Glutamatergic neuron (in vitro differentiated cells): Measurements from ENCODE around the gene LSAMP. TPM values are rescaled to one million over a fixed set of nuclear protein-coding genes. Genes with fewer than 3 reads are reported as not detected.

Experiments
- DNase-seq: peaks from one replicate; pipeline ENCODE4 v3.0.0; 2022
- H3K27ac Mint-ChIP-seq: one replicate; pipeline ENCODE4 v1.8.0; 2020; ENCODE audit warnings: mild to moderate bottlenecking, mixed read lengths, inconsistent platforms; ENCODE audit not compliant: unreplicated experiment
- H3K27me3 Mint-ChIP-seq: one replicate; pipeline ENCODE4 v1.8.0; 2020; ENCODE audit warnings: mild to moderate bottlenecking, moderate library complexity, mixed read lengths, inconsistent platforms; ENCODE audit not compliant: unreplicated experiment
- H3K36me3 Mint-ChIP-seq: one replicate; pipeline ENCODE4 v1.8.0; 2020; ENCODE audit warnings: mild to moderate bottlenecking, mixed read lengths, inconsistent platforms; ENCODE audit not compliant: unreplicated experiment
- H3K4me1 Mint-ChIP-seq: one replicate; pipeline ENCODE4 v1.8.0; 2020; ENCODE audit warnings: mild to moderate bottlenecking, low read depth, mixed read lengths, inconsistent platforms; ENCODE audit not compliant: unreplicated experiment
- H3K4me3 Mint-ChIP-seq: one replicate; pipeline ENCODE4 v1.8.0; 2020; ENCODE audit warnings: mild to moderate bottlenecking, mixed read lengths, inconsistent platforms; ENCODE audit not compliant: unreplicated experiment
- H3K9me3 Mint-ChIP-seq: one replicate; pipeline ENCODE4 v1.8.0; 2020; ENCODE audit warnings: mild to moderate bottlenecking, moderate library complexity, mixed read lengths, inconsistent platforms; ENCODE audit not compliant: unreplicated experiment
- CTCF ChIP-seq: fragments of 200-600 bp; sonication (generic); IDR thresholded peaks from one replicate; pipeline ENCODE4 v1.5.0; 2021; ENCODE audit not compliant: partially characterized antibody, unreplicated experiment
- total RNA-seq: library from RNA; stranded (reverse); fragmentation: NEBNext Ultra II Directional; extraction: Animal tissue kit (Norgen Biotek cat#: 25700); gene quantifications from one replicate; pipeline ENCODE4 v1.2.1, GENCODE V29; 2021; ENCODE audit not compliant: unreplicated experiment

Gene LSAMP
- total RNA-seq, 1 donor from 2014 or later: 67.1 TPM

DNA sequence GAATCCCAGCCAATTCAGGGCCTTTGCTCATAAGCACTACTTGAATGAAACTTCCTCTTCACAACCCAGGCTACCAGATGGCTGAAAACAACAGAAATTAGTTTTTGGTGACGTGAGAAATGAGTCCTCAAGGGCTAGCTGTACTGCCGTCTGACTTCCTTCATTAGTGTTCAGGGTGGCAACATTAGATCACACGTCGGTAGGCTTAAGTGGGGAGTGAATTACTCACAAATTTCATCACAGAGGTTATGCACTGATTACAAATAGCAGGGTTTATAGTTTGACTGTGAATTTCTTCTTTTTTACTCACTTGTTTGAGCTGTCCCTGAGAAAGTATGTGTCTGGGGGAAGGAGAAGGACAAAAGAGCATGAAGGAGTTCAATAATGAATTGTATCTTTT is 424.8 kb downstream of the LSAMP start:
- H3K9me3 Mint-ChIP-seq: no peaks in the 10 kb centered on the region
- no peaks in the 10 kb centered on the region for H3K36me3 Mint-ChIP-seq
- no peak for TF ChIP-seq CTCF
- H3K27me3 Mint-ChIP-seq: no peaks in the 10 kb centered on the region
- no peak overlapping the region for H3K27ac Mint-ChIP-seq
- DNase-seq: no peak
- peaks cover 5% of the 10 kb centered on the region for H3K4me1 Mint-ChIP-seq
- no peak overlapping the region for H3K4me3 Mint-ChIP-seq

GRCh38 chr3:116019254-116019763 is 426.0 kb downstream of the LSAMP start:
- H3K36me3 Mint-ChIP-seq: no peaks in the 10 kb centered on the region
- H3K9me3 Mint-ChIP-seq: no peaks in the 10 kb centered on the region
- peaks cover 9% of the 10 kb centered on the region for H3K4me1 Mint-ChIP-seq
- no peak for DNase-seq
- H3K27ac Mint-ChIP-seq: no peak overlapping the region
- no peak for TF ChIP-seq CTCF
- H3K27me3 Mint-ChIP-seq: no peaks in the 10 kb centered on the region
- H3K4me3 Mint-ChIP-seq: no peak overlapping the region

- no peak for TF ChIP-seq CTCF
- H3K4me3 Mint-ChIP-seq: no peak overlapping the region
- H3K36me3 Mint-ChIP-seq: no peaks in the 10 kb centered on the region
- DNase-seq: no peak
- no peaks in the 10 kb centered on the region for H3K27me3 Mint-ChIP-seq
- H3K4me1 Mint-ChIP-seq: peaks cover 9% of the 10 kb centered on the region
- no peaks in the 10 kb centered on the region for H3K9me3 Mint-ChIP-seq
- no peak overlapping the region for H3K27ac Mint-ChIP-seq
Observed at GRCh38 chr3:116018646-116019045, 426.6 kb downstream of the LSAMP start.

DNA sequence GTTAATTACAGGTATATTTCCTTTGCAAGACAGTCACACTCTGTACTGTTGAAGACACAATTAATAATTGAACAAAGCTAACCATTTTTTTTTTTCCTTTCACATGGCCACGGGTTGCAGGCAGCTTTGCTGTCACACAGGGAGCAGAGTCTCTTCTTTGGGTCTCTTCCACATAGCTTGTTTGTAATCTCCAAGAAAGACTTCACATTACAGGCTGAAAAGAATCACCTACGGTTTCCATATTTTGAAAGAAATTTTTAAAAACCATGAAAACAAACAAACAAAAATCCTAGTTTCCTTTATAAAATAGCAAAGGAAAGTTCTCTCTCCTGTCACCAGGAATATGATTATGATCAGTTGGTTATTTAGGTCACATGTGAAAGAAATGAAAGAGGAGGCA is 429.4 kb downstream of the LSAMP start:
- no peaks in the 10 kb centered on the region for H3K36me3 Mint-ChIP-seq

DNA sequence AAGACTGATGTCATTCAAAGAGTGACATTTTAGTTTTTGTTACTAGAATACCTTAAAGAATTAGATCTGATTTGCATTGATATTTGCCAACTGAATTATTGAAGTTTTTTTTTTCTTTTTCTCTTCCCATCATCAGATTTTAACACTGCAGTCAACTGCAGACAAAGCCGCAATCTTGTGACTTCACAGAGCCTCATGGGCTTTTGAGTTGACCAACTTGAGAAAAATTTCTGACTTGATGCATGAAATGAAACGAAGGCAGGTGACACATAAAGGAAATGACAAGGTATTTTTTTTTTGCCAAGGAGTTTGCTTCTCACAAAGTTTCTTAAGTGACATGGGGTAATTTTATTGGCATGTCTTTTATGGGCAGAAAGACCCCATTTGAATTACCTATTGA is 438.3 kb downstream of the LSAMP start:
- Mint-ChIP-seq H3K27me3 (peaks cover 2% of the 10 kb centered on the region), H3K27ac (no peak overlapping the region), H3K4me1 (peaks cover 19% of the 10 kb centered on the region), H3K36me3 (no peaks in the 10 kb centered on the region), H3K9me3 (no peaks in the 10 kb centered on the region), H3K4me3 (no peak overlapping the region)
- DNase-seq: no peak
- no peak for TF ChIP-seq CTCF

More for the DNA sequence above, 429.4 kb downstream of the LSAMP start:
- H3K4me3 Mint-ChIP-seq: no peak overlapping the region
- H3K27ac Mint-ChIP-seq: no peak overlapping the region
- peaks cover 9% of the 10 kb centered on the region for H3K4me1 Mint-ChIP-seq
- no peak for DNase-seq
- H3K9me3 Mint-ChIP-seq: no peaks in the 10 kb centered on the region
- no peak for TF ChIP-seq CTCF
- H3K27me3 Mint-ChIP-seq: no peaks in the 10 kb centered on the region
